Measurements from ENCODE around the gene TSTD2. TPM values are rescaled to one million over a fixed set of nuclear protein-coding genes. Genes with fewer than 3 reads are reported as not detected.

The TSTD2 gene
- total RNA-seq, 6 donors from 2014 or later, result 10.4 to 26.0 (median 21.0) TPM

DNA sequence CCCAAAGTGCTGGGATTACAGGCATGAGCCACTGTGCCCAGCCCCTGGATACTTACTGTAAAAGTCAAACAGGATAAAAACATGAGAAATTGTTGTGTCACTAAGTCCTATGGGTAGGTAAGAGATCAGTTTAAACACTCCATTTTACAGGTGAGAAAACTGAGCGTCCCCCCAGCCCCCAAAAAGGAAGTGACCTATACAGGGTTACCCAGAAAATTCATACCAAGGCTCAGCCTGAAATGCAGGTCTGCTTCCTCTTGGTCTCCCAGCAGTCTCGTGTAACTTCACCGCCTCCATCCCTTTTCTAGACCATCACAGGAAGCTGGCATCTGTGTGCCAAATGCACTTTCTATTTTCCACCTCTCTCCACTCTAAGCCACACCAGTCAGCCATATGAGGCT lies 74.5 kb downstream of the TSTD2 start:
- H3K4me1 ChIP-seq, result peaks cover 26 to 38% (median 29%) of the 10 kb centered on the region in 4 donors
- H3K27ac ChIP-seq, result peak overlapping the region; percentile 56 to 88 (median 74)
- no peak for DNase-seq

DNA sequence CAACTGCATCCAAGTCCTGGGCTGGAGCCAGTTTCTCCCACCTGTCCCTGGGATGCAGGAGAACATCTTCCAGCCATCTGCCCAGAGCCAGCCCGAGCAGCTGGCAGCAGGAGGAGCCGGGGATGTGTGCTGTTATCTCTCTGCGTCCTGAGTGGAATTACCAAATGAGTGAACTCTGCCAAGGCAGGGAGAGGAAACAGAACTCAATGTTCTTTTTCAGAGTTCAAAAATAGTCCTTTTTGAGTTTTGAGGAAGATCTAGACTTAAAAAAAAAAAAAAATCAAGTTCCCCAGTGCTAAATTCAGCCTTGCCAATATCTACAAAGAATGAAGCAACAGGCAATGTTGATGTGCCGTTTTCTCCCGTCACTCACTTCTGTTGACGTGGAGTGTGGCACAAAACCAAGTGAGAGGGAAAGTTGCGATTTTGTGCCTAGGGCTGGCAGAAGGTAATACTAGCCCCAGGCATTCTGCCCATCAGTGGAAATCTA lies 75.5 kb downstream of the TSTD2 start:
- H3K4me1 ChIP-seq, result peaks cover 21 to 32% (median 26%) of the 10 kb centered on the region in 4 donors
- H3K27me3 ChIP-seq, result no peaks in the 10 kb centered on the region
- peak in 2 of 4 donors; percentile 34 to 49 for TF ChIP-seq EP300 (IDR thresholded peaks at IDR 0.05)
- peak in 1 of 4 donors; percentile 31 for TF ChIP-seq POLR2A (IDR thresholded peaks at IDR 0.05)
- TF ChIP-seq, protein P1, sequence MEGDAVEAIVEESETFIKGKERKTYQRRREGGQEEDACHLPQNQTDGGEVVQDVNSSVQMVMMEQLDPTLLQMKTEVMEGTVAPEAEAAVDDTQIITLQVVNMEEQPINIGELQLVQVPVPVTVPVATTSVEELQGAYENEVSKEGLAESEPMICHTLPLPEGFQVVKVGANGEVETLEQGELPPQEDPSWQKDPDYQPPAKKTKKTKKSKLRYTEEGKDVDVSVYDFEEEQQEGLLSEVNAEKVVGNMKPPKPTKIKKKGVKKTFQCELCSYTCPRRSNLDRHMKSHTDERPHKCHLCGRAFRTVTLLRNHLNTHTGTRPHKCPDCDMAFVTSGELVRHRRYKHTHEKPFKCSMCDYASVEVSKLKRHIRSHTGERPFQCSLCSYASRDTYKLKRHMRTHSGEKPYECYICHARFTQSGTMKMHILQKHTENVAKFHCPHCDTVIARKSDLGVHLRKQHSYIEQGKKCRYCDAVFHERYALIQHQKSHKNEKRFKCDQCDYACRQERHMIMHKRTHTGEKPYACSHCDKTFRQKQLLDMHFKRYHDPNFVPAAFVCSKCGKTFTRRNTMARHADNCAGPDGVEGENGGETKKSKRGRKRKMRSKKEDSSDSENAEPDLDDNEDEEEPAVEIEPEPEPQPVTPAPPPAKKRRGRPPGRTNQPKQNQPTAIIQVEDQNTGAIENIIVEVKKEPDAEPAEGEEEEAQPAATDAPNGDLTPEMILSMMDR (IDR thresholded peaks at IDR 0.05), result no peak
- peak in 1 of 2 donors; percentile 68 for TF ChIP-seq POLR2AphosphoS5 (IDR thresholded peaks at IDR 0.05)
- H3K27ac ChIP-seq, result peak overlapping the region; percentile 56 to 88 (median 74)
- no peaks in the 10 kb centered on the region for H3K36me3 ChIP-seq
- ATAC-seq (ENCODE audit: low FRiP score in 2 of 2) (peak; percentile 25 to 87), DNase-seq (peak in 1 of 2 donors; percentile 28)
- whole genome bisulfite sequencing, 2 donors, result 8 to 20% methylated on average over 7 of the region's 7 CpGs
- H3K9me3 ChIP-seq, result no peaks in the 10 kb centered on the region
- H3K4me3 ChIP-seq, result no peak overlapping the region

More for the DNA sequence above, 74.5 kb downstream of the TSTD2 start:
- TF ChIP-seq, protein P1 (IDR thresholded peaks at IDR 0.05), result no peak
- TF ChIP-seq POLR2A (IDR thresholded peaks at IDR 0.05), result no peak
- TF ChIP-seq POLR2AphosphoS5 (IDR thresholded peaks at IDR 0.05), result no peak
- TF ChIP-seq EP300 (IDR thresholded peaks at IDR 0.05), result no peak
- Histone ChIP-seq H3K4me3 (no peak overlapping the region), H3K9me3 (no peaks in the 10 kb centered on the region), H3K27me3 (no peaks in the 10 kb centered on the region), H3K36me3 (no peaks in the 10 kb centered on the region)
- no peak for ATAC-seq (ENCODE audit: low FRiP score in 2 of 2)
- 55 to 59% methylated on average over 3 of the region's 3 CpGs for WGBS, 2 donors

DNA sequence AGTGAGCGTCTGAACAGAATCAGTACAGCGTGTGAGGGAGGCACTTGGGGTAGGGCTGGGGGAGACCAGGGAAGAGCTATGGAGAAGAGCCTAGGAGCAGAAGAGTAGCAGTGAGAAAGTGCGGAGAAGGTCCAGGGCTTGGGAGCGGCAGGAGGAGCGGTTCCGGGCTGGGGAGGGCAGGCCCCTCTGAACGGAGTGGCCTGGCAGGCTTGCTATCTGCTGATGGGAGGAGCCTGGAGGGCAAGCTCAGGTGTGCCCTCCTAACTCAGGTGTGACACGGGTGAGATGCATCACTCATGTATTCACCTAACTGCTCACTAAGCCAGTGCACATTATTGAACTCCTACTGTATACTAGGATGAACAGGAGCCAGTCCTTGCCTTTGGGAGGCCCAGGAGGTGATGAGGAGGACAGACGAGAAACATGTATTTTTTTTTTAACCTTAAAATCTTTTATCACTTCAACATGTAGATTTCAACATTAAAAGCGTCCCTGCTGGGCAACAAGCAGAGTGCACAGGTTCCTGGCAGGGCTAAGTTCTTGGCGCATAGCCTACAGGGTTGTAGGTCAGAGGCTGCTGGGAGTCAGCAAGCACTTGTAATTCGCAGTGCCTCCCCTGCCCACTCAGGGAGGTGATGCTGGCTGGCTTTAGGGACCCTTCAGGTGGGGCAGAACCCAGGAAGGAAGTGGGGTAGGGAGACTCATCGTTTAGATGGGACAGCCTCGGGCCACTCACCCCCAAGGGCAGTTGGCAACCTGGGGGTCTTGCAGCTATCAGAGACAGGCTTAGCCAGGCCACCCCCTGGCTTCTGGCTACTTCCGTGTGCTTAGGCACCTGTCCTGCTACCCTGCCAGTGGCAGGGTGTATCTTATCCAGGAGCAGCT lies 76.2 kb downstream of the TSTD2 start:
- no peak overlapping the region for H3K4me3 ChIP-seq
- no peaks in the 10 kb centered on the region for H3K36me3 ChIP-seq
- H3K4me1 ChIP-seq, result peaks cover 21 to 32% (median 26%) of the 10 kb centered on the region in 4 donors
- no peaks in the 10 kb centered on the region for H3K9me3 ChIP-seq
- 66 to 81% methylated on average over 15 of the region's 15 CpGs for WGBS, 2 donors
- TF ChIP-seq POLR2A (IDR thresholded peaks at IDR 0.05) (no peak), EP300 (IDR thresholded peaks at IDR 0.05) (no peak), POLR2AphosphoS5 (IDR thresholded peaks at IDR 0.05) (no peak)
- TF ChIP-seq, protein P1 (IDR thresholded peaks at IDR 0.05), result no peak
- peak overlapping the region; percentile 56 to 88 (median 70) for H3K27ac ChIP-seq
- H3K27me3 ChIP-seq, result no peaks in the 10 kb centered on the region
- ATAC-seq (ENCODE audit: low FRiP score in 2 of 2) (peak in 1 of 2 donors; percentile 4), DNase-seq (no peak)

DNA sequence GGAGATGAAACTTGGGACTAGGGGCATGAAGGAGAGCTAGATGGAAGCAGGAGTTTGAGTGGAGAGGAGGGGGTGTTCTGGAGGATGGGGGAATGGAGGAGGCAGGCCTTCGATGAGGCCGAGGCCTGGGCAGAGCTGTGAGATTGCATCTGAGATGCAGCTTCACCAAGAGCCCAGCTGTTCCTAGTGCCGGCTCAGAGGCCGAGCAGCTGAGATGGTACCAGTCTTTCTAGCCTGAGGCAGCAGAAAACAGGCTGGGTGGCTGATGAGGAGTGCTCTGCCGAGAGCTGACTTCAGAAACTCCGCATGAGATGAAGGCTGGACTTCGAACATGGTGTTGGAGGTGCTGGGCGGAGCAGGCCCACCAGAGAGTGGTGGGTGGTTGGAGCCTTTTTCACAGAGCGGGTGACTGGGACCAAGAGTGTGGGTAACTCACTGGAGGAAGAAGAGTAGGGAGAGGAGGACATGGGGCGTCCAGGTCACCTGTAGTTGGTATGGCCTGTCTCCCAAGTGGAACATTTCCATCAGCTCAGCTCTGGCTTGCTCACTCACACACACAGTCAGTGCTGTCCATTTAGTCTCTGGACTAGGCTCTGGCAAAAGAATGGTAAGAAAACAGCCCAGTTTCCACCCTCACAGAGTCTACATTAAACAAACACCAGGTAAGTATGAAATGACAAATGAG lies 77.0 kb downstream of the TSTD2 start:
- DNase-seq (no peak), ATAC-seq (ENCODE audit: low FRiP score in 2 of 2) (no peak)
- Histone ChIP-seq H3K4me3 (no peak overlapping the region), H3K27ac (peak overlapping the region in 3 of 4 donors; percentile 56 to 88 (median 74)), H3K4me1 (peaks cover 21 to 32% (median 26%) of the 10 kb centered on the region in 4 donors), H3K27me3 (no peaks in the 10 kb centered on the region), H3K36me3 (no peaks in the 10 kb centered on the region), H3K9me3 (no peaks in the 10 kb centered on the region)
- 86 to 91% methylated on average over 10 of the region's 10 CpGs for WGBS, 2 donors
- TF ChIP-seq POLR2AphosphoS5 (IDR thresholded peaks at IDR 0.05) (no peak), POLR2A (IDR thresholded peaks at IDR 0.05) (no peak), EP300 (IDR thresholded peaks at IDR 0.05) (no peak)
- TF ChIP-seq, protein P1 (IDR thresholded peaks at IDR 0.05), result no peak
